OCI-LY3 (cell line): ENCODE measurements around the gene STX10.

ENCODE experiments used
- H2AFZ ChIP-seq: fragments of 200-600, 300-600 bp; shearing (Covaris generic); 2 replicates; pipeline ENCODE4 v1.6.0; 2014; ENCODE audit warnings: antibody characterized with exemption, low read depth, low read length
- H3K27ac ChIP-seq: fragments of 200-600, 300-600 bp; sonication (generic); 2 replicates; pipeline ENCODE4 v1.5.1; 2014; ENCODE audit warnings: mild to moderate bottlenecking, low read length, moderate library complexity, mixed read lengths
- H3K27me3 ChIP-seq: fragments of 200-600, 300-600 bp; sonication (generic); 2 replicates; pipeline ENCODE4 v1.6.1; 2014; ENCODE audit warnings: low read depth, low read length, mixed read lengths
- H3K36me3 ChIP-seq: fragments of 200-600, 300-600 bp; sonication (generic); replicated peaks from 2 replicates; pipeline ENCODE3; 2014; ENCODE audit warnings: low read depth, low read length, mixed read lengths
- H3K4me1 ChIP-seq: fragments of 300-600, 200-600 bp; sonication (generic); 2 replicates; pipeline ENCODE4 v1.6.1; 2014; ENCODE audit warnings: low read length, mixed read lengths
- H3K4me2 ChIP-seq: fragments of 200-600, 300-600 bp; sonication (generic); 2 replicates; pipeline ENCODE4 v1.6.1; 2014; ENCODE audit warnings: low read length, mixed read lengths
- H3K4me3 ChIP-seq: fragments of 300-600, 200-600 bp; sonication (generic); 2 replicates; pipeline ENCODE4 v1.5.1; 2014; ENCODE audit warnings: antibody characterized with exemption, mild to moderate bottlenecking, low read length, moderate library complexity
- H3K79me2 ChIP-seq: fragments of 300-600, 200-600 bp; shearing (Covaris generic); 2 replicates; pipeline ENCODE4 v1.6.1; 2014; ENCODE audit warnings: mild to moderate bottlenecking, low read length, mixed read lengths
- H3K9ac ChIP-seq: fragments of 300-600, 200-600 bp; shearing (Covaris generic); 2 replicates; pipeline ENCODE4 v1.6.0; 2014; ENCODE audit warnings: mild to moderate bottlenecking, low read length, moderate library complexity
- H3K9me3 ChIP-seq: fragments of 200-600, 300-600 bp; shearing (Covaris generic); 2 replicates; pipeline ENCODE4 v1.6.1; 2014; ENCODE audit warnings: low read length, mixed read lengths; ENCODE audit not compliant: insufficient read depth
- H4K20me1 ChIP-seq: fragments of 200-600, 300-600 bp; sonication (generic); 2 replicates; pipeline ENCODE4 v1.6.1; 2016; ENCODE audit warnings: low read length, mixed read lengths; ENCODE audit not compliant: insufficient read depth
- EZH2phosphoT487 ChIP-seq: fragments of 200-600 bp; shearing (Covaris generic); IDR thresholded peaks from 2 replicates; pipeline ENCODE4 v1.6.1; 2018; ENCODE audit warnings: antibody characterized with exemption, mixed run types, low read depth
- TF ChIP-seq, protein P1 (sequence below): fragments of 200-600, 300-600 bp; sonication (generic); IDR thresholded peaks from 2 replicates; pipeline ENCODE4 v1.5.1; 2014; ENCODE audit warnings: antibody characterized with exemption, low read length, low read depth

The STX10 gene

DNA sequence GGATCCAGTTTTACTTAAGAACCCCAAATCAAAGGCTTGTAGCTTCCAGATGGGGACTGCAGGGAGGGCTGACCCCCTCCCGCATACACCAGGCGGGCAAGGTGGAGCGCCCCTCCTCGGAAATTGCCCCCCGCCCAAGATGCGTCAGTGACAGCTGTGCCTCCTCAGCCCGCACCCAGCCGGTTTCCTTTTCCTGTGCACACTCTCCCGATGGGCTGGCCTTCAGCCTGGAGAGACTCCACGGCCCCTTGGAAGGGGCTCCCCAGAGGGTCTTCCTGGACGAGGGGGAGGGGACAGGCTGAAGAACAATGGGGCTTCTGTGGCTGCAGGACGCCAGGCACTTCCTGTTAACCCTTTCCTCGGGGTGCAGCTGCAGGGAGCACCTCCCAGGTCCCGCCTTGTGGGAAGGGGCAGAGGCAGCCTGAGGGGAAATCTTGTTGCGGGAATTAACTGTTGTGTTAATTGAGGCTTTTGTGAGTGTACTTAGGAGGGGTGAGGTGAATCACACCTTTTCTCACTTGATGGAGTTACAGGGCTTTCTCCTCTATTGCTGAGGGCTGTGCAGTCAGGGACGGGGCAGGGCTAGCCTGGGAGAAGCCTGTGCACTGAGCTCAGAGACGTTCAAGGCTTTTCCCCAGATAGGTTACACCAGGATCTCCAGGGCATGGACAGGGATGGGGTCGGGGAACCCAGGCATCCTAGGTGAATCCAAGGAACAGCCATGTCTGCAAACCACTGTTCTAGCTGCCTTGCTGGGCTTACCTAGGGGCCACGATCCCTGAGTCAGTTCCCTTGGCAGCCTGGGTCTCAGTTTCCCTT lies 14.4 kb upstream of the STX10 start:
- Histone ChIP-seq H3K4me2 (peak overlapping the region; percentile 92), H3K27me3 (peaks cover 11% of the 10 kb centered on the region; the same call in 1 of the 2 replicates), H3K4me3 (peak overlapping the region; percentile 78), H3K36me3 (no peaks in the 10 kb centered on the region), H3K9me3 (no peaks in the 10 kb centered on the region), H3K79me2 (no peaks in the 10 kb centered on the region), H2AFZ (peak overlapping the region; percentile 73; the same call in 1 of the 2 replicates), H4K20me1 (no peaks in the 10 kb centered on the region), H3K9ac (peak overlapping the region; percentile 38; the same call in 1 of the 2 replicates), H3K27ac (no peak overlapping the region), H3K4me1 (peaks cover 48% of the 10 kb centered on the region)
- TF ChIP-seq EZH2phosphoT487: no peak
- TF ChIP-seq, protein P1, sequence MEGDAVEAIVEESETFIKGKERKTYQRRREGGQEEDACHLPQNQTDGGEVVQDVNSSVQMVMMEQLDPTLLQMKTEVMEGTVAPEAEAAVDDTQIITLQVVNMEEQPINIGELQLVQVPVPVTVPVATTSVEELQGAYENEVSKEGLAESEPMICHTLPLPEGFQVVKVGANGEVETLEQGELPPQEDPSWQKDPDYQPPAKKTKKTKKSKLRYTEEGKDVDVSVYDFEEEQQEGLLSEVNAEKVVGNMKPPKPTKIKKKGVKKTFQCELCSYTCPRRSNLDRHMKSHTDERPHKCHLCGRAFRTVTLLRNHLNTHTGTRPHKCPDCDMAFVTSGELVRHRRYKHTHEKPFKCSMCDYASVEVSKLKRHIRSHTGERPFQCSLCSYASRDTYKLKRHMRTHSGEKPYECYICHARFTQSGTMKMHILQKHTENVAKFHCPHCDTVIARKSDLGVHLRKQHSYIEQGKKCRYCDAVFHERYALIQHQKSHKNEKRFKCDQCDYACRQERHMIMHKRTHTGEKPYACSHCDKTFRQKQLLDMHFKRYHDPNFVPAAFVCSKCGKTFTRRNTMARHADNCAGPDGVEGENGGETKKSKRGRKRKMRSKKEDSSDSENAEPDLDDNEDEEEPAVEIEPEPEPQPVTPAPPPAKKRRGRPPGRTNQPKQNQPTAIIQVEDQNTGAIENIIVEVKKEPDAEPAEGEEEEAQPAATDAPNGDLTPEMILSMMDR: no peak

DNA sequence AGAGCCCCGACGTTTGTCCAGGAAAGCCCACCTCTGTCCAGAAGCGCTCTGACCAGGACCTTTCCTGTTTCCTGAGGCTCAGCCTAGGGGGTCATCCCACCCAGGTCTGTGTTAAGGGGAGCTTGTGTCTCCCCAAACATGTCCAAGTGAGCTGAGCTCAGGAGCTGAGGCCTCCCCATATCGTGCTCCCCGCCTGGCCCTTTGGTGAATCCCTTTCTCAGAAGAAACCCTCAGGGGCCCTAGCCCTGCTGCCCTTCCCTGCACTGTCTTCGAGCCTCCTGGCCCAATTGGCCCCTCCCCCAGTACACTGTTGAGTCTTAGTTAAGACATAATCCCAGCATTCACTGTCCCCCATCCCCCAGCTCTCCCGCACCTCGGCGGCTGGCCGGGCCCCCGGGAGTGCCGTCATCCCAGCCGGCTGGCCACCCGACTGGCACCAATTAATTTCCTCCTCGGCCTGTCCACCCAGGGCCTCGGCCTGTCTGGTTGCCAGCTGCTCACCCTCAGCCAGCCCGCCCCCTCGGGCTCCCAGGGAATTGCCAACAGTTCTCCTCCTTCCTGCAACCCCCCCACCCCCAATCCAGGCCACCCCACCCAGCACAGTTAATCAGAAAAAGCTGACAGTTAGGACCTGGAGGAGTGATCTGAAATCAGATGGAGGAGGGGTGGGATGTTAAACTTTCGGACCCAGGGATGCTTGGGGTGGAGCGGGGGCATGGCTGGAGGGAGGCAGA lies 13.6 kb upstream of the STX10 start:
- Histone ChIP-seq H3K79me2 (no peaks in the 10 kb centered on the region), H3K9ac (peak overlapping the region; percentile 38), H3K4me3 (peak overlapping the region; percentile 78), H3K9me3 (no peaks in the 10 kb centered on the region), H3K36me3 (no peaks in the 10 kb centered on the region), H3K4me1 (peaks cover 48% of the 10 kb centered on the region), H3K4me2 (peak overlapping the region; percentile 92), H2AFZ (peak overlapping the region; percentile 73; the same call in 1 of the 2 replicates), H3K27me3 (peaks cover 11% of the 10 kb centered on the region; the same call in 1 of the 2 replicates), H3K27ac (no peak overlapping the region), H4K20me1 (no peaks in the 10 kb centered on the region)
- TF ChIP-seq, protein P1: no peak
- no peak for TF ChIP-seq EZH2phosphoT487

DNA sequence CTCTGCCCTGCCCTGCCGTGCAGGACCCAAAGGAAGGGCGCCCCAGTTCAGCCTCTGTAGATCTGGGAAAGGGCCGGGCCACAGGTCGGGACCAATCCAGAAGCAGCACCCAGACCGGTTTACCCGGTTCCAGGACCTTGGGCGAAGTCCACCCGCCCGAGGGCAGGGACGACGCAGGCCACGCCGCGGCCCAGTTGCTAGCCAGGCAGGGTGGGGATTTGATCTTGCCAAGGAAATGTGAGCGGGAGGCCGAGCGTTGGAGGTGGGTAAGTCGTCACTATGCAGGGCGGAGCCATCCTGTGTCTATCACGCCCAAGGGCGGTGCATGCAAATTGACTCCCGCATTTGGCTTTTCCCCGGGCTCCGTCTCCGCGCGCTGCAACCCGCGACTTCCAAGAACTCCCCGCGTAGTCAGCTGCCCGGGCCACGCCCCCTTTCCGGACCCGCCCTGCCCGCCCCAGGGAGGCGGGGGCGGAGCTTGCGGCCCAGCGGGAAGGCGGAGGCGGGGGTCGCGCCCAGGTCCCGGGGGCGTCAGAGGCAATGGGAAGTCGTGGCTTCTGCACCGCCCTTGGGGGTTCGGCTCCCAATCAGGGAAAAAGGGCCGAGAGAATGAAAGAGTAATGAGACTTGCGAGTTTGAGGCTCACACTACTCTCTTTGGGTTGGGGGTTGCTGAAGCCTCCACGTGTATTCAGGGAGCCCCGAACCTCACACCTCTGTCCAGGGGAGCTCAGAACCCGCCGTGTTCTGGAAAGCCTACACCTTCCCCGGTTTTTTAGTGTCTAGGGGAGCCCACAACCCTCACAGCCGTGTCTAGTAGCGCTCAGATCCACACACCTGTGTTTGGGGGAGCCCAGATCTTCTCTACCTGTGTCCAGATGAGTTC lies 12.8 kb upstream of the STX10 start:
- Histone ChIP-seq H3K4me3 (peak overlapping the region; percentile 78), H3K4me1 (peaks cover 45% of the 10 kb centered on the region), H3K36me3 (no peaks in the 10 kb centered on the region), H3K27ac (no peak overlapping the region), H3K9ac (peak overlapping the region; percentile 67), H3K27me3 (peaks cover 11% of the 10 kb centered on the region; the same call in 1 of the 2 replicates), H3K4me2 (peak overlapping the region; percentile 92), H4K20me1 (no peaks in the 10 kb centered on the region), H3K79me2 (no peaks in the 10 kb centered on the region), H3K9me3 (no peaks in the 10 kb centered on the region), H2AFZ (peak overlapping the region; percentile 73)
- no peak for TF ChIP-seq EZH2phosphoT487
- TF ChIP-seq, protein P1: no peak
